ENCODE data around the gene GFER.
"Not testable (repeated sequence)": the region's sequence is repeated elsewhere in the genome, so short reads cannot be mapped to it uniquely, and the experiment has no call there.

GFER gene

DNA sequence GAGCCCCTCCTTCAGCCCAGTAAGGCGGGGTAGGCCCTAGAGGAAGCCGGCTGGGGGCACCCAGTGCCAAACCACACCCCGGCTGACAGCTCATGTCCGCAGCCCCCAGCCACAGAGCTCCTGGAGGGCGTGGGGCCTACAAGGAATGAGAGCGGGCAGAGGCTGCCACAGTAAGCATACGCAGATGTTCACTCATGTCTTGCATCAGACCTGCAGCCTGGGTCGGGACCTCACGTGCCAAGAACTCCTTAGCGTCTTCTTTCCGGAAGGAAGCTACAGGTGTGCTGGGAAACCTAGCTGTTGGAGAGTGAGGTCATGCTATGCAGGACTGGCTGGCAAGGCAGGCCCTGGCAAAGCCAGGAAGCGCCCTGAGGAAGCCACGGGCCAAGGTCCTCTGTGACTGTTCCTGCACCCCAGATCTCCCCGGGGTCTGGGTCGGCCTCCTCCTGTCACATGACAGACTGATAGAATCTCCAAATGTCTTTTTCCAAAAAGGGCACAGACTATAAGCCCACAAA, 24.1 kb downstream of the GFER start:
- DNase-seq = peak; percentile 74

DNA sequence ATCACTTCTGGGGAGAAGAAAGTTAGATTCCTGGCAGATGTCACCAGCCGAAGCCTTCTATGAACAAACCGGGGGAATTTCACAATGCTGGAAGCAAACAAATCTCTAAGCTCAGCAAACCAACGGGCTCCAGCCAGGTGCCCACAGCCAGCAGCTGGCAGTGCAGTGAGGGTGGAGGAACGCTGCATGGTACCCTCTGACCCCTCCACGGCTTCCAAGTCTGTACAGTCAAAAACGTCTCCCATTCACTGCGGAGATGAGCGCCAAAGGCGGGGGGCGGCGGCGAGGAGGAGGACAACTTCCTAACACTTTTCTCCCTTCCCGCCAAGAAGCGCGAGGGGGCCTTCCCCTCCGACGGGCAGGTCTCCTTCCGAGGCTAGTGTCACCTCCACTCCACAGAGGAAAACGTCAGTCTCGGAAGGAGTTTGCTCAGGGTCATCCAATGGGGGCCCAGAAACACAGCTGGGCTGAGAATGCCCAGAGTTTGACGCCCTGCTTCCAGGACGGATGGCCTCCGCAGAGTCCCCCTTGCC, 24.7 kb downstream of the GFER start:
- peak; percentile 61 for DNase-seq

DNA sequence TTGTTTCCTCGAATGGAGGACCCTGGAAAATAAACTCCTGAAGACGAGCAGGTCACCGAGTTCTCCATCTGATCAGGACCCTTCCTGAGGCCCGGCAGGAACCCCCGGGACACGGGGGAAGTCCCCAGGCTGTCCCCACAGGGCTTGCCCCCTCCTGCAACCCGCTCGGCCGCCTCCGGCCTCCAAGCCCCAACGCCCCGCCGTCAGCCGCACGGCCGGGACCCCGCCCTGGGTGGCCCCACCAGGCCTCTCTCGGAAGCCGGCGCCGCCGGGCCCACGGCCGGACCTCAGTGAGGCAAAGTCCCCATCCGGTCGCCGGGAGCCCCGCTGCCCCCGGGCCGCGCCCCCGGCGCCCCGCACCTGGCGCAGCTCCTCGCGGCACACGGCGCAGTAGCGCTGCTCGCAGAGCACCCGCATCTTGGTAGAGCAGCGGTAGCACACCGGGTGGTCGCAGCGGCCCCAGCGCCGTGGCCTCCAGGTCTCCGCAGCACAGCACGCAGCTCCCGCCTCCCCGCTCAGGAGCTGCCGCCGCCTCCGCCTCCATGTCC, 25.2 kb downstream of the GFER start:
- DNase-seq = no peak

DNA sequence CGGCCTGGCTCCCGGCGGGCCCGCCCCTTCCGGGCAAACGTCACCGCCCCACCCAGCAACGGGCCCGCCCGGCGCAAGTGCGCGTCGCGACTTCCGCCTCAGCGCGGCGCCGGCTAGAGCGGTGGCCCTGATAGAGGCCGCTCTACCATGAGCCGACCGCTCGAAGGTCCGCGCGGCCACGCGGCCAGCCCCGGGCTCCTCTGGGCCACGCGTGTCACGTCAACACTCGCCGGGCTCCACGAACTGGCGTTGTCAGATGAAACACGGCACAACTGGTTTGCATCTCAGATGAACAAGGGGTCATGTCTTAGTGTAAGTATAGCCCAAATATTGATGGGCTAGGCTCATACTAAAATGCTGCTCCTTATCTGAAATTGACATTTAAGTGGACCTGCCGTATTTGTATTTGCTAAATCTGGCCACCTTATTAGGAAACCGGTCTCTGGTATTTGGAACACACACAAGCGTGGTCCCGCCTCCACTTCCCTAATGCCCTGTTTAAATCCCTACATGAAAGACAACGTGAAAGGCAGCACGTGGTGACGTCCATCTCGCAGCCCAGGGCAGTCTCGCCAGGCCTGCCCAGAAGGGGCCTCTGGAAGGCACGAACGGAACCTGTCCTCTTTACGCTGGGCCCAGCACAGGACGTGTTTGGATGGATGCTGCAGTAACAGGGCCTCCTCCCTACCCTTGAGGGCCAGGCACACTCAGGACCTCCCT, 26.0 kb downstream of the GFER start, which contains the start of gene ZNF598:
Gene ZNF598 (minus strand): TSS at position 31 of the 720 bp plus-strand sequence.
- DNase-seq = peak; percentile 55

DNA sequence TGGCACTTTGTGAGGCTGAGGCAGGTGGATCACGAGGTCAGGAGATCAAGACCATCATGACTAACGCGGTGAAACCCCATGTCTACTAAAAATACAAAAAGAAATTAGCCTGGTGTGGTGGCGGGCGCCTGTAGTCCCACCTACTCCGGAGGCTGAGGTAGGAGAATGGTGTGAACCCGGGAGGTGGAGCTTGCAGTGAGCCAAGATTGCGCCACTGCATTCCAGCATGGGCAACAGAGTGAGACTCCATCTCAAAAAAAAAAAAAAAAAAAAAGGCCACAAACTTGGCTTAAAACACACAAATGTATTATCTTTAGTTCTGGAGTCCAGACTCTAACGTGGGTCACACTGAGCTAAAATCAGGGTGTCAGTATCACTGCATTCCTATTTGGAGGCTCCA, 27.7 kb downstream of the GFER start:
- DNase-seq = not testable (repeated sequence)

DNA sequence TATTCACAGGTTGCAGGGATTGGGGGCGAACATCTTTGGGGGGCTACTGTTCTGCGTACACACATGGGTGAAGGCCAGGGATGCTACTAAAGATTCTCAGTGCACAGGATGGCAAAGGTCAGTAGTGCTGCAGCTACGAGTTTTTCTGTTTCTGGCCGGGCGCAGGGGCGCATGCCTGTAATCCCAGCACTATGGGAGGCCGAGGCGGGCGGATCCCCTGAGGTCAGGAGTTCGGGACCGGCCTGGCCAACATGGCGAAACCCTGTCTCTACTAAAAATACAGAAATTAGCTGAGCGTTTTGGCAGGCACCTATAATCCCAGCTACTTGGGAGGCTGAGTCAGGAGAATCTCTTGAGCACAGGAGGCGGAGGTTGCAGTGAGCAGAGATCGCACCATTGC, 29.5 kb downstream of the GFER start:
- DNase-seq = no peak

DNA sequence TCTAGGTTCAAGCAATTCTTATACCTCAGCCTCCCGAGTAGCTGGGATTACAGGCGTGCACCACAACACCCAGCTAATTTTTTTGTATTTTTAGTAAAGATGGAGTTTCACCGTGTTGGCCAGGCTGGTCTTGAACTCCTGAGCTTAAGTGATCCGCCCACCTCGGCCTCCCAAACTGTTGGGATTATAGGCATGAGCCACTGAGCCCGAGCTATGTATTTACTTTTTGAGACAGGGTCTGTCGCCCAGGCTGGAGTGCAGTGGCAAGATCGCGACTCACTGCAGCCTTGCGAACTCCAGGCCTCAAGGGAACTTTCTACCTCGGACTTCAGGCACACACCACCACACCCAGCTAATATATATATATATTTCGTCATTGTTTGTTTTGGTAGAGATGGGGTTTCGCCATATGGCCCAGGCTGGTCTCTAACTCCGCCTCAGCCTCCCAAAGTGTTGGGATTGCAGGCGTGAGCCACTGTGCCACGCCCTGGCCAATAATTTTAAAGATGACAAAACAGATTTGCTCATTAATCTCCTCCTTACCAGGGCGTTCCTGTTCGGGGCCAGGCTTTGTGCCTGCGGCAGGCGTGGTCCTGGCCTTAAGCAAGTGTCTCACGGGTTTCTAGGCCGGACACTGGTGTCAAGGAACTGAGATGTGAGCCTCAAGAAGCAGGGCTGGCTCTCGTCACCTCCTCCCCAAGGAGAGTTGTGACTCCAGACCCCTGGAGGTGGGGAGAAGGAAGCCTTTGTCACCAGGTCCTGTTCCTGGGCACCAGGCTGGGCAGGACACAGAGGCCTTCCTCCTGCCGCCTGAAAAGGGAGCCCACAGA, 31.3 kb downstream of the GFER start:
- DNase-seq = no peak

DNA sequence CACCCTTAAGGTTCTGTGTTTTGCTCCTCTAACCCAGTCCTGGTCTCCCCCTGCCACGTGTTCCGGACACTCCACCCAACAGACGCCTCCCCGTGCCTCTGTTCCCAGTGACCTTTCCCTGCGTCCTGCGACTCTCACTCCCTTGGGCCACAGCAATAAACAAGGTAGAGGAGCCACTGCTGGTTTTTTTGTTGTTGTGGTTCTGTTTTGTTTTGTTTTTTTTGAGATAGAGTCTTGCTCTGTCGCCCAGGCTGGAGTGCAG, 31.9 kb downstream of the GFER start:
- no peak for DNase-seq

DNA sequence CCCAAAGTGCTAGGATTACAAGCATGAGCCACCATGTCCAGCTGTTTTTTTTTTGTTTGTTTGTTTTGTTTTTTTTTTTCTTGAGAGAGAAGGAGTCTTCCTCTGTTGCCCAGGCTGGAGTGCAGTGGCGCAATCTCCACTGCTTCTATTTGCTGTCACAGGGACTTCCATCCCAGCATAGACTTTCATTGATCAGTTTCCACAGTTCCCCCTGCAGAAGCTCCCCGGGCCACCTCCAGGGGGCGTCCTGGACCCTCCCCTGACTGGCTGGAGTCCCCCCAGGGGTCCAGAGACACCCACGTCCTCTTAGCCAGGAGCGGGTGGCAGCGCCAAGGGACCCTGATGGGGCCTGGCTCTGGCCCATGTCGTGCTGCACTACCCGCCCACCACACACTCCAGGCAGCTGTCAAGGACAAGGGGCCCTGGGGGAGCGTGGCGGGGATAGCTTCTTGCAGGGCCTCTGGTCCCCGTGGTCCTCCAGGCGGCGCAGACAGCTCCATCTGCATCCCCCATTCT, 32.5 kb downstream of the GFER start:
- DNase-seq = no peak

DNA sequence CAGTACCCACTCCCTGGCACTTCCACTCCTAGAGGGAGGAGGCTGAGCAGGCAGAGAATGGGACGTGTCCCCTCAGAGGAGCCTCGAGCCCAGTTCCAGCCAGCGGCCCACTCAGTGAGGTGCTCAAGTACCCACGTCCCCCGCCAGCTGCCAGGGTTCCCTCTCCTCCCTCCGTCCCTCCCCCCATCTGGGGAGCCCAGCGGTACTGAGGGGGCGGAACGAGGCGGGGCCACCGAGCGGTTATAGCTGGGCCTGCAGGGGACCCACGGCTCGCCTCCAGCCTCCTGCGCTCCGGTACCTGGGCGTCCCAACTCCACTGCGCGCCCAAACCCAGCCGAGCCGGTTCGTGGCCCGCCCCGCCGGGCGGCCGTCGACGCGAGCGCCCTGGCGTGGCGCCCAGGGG, 35.5 kb downstream of the GFER start, which contains the start of gene NPW:
Gene NPW (plus strand): TSS at position 268 of the 403 bp plus-strand sequence.
- no peak for DNase-seq

DNA sequence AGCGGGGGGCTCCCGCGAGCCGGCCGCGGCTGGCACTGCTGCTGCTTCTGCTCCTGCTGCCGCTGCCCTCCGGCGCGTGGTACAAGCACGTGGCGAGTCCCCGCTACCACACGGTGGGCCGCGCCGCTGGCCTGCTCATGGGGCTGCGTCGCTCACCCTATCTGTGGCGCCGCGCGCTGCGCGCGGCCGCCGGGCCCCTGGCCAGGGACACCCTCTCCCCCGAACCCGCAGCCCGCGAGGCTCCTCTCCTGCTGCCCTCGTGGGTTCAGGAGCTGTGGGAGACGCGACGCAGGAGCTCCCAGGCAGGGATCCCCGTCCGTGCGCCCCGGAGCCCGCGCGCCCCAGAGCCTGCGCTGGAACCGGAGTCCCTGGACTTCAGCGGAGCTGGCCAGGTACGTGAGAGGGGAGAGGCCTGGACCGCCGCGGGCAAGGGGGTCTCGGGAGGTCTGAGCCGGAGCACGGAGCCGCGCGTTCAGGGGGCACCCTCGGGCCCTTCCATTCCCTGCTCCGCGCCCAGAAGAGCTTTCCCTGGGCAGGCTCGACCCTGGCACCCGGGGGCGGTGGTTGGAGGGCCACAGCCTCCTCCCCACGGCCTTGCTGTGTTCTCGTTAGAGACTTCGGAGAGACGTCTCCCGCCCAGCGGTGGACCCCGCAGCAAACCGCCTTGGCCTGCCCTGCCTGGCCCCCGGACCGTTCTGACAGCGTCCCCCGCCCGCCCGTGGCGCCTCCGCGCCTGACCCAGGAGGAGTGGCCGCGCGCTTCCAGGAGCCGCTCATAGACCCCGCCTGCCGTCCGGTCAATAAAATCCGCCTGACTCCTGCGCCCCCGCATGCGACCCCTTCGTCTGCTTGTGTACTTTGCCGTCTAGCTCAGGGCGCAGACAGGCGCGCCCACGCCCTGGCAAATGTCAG, 36.2 kb downstream of the GFER start:
- no peak for DNase-seq

DNA sequence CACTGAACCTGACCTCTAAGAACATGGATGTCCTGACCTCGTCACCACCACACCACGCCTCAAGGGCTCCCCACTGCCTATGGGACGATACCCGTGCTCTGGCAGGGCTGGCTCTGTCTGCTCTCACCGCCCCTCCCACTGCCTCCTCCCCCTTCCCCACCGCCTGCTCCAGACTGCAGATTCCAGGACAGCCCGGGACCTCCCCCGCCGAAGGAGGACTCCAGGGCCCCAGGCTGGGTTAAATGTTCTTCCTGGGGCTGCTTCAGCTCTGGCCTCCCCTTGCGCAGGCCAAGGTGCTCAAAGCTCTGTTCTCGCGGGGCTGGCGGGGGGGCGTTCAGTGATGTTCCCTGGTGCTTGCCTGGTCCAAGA, 38.7 kb downstream of the GFER start:
- no peak for DNase-seq

DNA sequence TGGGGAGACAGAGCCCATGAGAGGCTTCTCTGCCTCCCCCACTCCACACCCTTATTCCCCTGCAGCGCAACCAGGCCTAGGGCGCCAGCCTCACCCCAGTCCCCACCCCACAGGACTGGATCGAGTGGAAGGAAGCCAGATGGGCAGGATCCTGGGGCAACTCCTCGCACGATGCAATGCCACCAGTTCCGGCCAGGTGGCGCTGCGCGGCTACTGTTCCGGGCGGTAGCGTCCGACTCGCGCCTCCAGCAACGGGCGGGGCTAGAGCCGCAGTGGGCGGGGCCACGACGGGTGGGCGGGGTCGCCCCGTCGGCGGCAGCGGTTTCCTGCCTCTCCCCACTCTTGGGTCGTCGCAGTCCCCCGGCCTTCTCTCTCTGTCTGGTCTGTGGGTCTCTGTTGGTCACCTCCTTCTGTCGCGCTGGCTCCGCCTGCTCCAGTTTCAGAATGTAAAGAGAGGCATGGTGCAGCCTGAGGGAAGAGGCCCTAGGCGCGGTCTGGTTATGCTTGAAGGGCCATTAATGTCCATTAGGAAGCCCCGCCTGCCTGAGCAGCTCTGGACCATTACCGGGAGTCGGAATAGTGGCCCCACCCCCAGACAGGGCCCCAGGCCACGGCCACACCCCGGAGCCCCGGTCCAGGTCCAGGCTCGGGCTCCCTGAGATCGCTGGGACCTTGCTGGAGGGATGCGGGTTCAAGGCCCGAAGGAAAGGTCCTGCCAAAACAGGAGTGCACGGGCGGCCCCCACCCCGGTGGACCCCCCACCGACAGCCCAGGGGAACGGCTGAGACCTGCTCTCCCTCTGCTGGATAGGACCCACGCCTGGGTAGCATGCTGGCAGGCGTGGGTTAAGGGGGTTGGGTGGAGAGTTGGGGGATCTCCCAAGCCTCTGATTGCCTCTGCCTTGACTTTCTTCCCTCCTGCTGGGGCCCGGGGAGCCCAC, 39.4 kb downstream of the GFER start:
- DNase-seq = peak; percentile 51

DNA sequence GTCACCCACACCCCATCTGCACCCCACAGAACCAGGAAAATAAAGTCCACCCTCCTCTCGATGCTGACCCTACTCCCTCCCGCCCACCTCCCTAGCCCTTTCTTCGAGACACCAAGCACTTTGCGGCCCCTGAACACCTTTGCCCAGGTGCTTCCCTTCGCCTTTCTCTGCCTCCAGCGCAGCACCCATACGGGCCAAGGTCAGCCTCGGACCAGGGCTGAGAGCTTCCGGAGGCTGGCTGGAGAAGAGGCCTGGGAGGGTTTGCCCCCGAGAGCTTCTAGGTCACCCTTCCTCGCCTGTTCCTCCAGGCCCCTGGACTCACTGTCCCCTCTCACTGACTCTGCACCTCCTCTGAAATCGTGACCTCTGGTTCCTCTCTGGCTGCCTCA, 40.0 kb downstream of the GFER start:
- no peak for DNase-seq

DNA sequence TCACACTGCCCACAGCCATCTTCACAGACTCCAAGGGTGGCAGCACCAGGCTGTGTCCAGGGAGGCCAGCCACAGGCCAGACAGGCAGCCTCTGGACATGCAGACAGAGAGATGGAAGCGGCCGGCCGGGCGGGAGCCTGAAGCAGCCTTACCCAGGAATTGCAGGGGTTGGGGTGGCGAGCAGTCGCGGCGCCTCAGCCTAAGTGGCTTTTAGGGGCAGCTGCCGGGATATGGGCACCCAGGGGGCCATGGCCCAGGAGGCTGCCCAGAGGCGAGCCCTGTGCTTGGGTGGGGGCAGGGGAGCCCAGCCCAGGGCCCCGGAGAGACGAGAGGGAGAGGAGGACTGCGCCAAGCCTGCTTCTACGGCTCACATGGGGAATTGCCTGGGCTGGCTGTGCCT, 41.3 kb downstream of the GFER start:
- no peak for DNase-seq

DNA sequence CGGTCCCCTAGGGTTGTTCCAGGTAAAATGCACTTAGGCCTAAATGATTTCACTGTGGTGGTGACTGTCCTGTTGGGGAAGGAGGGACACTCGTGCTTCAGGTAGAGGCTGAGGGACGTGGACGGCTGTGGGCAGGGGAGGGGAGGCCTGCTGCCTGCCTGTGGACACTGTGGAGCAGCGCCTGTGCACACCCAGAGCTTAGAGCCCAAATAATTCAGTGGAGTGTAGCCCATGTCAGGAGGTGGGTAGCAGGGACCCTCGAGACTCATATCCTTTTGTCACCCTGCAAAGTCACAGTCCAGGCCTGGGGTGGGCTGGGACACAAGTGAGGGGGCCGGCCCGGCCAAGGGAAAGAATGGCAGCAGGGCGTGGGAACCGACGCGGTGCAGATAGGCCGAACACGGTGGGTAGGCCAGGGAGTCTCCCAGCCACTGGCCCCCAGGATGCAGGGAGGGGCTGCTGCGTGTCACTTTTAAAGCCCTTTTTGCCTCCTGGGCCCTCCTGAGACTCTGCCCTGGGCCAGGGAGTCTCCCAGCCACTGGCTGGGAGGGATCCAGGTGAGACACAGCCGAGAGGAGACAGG, 42.0 kb downstream of the GFER start:
- DNase-seq = no peak

DNA sequence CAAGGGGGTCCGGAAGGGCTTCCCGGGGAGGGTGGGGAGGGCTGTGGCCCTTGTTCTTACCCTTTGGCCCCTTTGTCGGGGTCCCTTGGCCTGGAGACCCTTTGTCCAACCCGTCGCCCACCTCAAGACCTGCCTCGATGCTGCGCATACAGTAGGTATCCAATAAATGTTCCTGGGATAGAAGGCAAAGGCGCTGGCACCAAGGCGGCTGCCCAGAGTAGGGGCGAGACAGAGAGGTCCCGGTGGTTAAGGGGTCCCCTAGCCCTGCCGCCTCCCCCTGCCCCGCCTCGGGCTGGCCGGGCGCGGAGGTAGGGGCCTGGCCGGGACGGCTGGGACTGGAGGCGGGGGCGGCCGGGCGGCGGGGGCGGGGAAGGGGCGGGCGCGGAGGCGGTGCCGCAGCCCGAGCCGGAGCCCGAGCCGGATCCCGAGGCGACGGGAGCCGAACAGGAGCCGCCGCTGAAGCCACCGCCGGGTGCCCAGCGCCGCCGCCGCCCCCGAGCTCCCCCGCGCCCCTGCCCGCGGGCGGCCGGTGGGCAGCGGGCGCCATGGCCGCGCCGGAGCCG, 42.5 kb downstream of the GFER start, which contains the start of gene NHERF2:
Gene NHERF2 (plus strand): TSS at position 442 of the 563 bp plus-strand sequence. CDS start 104 bp downstream, at position 546.
- DNase-seq = no peak

DNA sequence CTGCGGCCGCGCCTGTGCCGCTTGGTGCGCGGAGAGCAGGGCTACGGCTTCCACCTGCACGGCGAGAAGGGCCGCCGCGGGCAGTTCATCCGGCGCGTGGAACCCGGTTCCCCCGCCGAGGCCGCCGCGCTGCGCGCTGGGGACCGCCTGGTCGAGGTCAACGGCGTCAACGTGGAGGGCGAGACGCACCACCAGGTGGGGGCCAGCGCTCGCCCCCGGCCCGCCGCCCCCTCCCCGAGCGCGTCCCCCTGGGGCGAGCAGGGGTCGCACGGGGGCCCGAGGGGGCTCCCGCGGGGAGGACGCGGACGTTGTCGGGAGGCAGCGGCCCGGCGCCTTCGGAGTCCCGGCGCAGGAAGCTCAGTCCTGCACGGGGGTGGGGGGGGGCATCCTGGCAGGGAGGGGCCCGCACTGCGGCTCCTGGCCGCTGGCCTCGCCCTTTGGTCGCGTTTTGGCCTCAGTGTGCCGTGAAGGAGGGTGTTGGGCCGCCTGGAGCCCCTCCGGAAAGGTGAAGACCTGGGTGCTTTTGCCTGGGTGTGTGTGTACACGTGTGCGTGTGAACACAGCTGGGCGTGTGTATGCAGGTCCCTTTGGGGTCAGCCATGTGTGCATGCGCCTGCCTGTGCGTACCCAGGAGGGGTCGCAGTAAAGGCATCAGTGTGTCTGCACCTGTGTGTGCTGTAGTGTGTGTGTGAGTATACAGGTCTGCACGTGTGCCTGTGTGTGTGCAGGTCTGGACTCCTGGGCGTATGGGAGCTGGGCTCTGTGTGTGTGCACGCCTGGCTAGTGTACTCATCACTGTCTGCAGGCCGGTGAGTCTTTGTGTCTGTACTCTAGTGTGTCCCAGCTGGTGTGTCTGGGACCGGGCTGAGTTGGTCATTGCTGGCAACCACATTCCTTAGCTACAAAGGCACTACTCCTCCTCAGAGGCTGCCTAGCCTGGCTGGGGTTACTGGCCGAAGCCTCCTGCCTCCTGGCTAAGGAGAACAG, 43.3 kb downstream of the GFER start:
- no peak for DNase-seq

DNA sequence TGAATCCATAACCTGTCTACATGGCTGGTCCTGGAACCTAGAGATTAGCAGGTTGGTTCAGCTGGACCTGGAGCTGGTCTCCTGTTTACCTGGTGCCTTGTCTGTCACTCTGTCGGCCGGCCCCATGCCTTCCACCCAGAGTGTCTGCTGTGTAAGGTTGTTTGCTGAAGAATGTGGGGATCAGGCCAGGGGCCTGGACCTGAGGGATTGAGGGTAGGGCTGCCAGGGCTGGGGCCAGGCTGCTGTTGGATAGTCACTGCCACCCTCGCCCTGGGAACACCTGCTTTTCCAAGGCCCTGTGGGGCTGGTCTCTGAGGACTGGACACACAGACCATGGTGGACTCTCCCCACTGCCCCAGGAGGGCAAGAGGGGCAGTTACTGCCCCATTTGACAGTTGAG, 44.2 kb downstream of the GFER start:
- DNase-seq = no peak

All from GF-D8 (cell line).